ENCODE data around the gene DCAF12.

GRCh38 chr9:34140853-34141252 is 14.4 kb upstream of the DCAF12 start:
- TF ChIP-seq CTCF (IDR thresholded peaks at IDR 0.05), result no peak
- no peak for TF ChIP-seq EP300 (IDR thresholded peaks at IDR 0.05)
